Tibial nerve (tissue), 4 donors: ENCODE measurements around the gene TBC1D5. TPM values are rescaled to one million over a fixed set of nuclear protein-coding genes. Genes with fewer than 3 reads are reported as not detected.

ENCODE experiments used
- DNase-seq, 2 donors: peaks; one replicate each; pipeline ENCODE4 v3.0.0-alpha.2; 2019; ENCODE audit warnings: low spot score in 2 of 2
- H3K27ac ChIP-seq, 4 donors: fragments of 200-600 bp; sonication (generic) in 3 of 4; one replicate each; pipeline ENCODE4 v1.5.1; 2017 to 2019; ENCODE audit warnings: mild to moderate bottlenecking in 1 of 4
- H3K27me3 ChIP-seq, 2 donors: fragments of 200-600 bp; sonication (generic) in 1 of 2; one replicate each; pipeline versions ENCODE4 v1.5.1 to v1.6.0; 2017 to 2019
- H3K36me3 ChIP-seq, 3 donors: fragments of 200-600 bp; sonication (generic); one replicate each; pipeline ENCODE4 v1.5.1; 2018 to 2019
- H3K4me1 ChIP-seq, 4 donors: fragments of 200-600 bp; sonication (generic) in 3 of 4; one replicate each; pipeline ENCODE4 v1.5.1; 2017 to 2019
- H3K4me3 ChIP-seq, 4 donors: fragments of 200-600 bp; sonication (generic) in 3 of 4; one replicate each; pipeline ENCODE4 v1.5.1; 2017 to 2019; ENCODE audit warnings: mild to moderate bottlenecking in 1 of 4, moderate library complexity in 1 of 4
- H3K9me3 ChIP-seq, 4 donors: fragments of 200-600 bp; sonication (generic) in 3 of 4; one replicate each; pipeline ENCODE4 v1.5.1; 2017 to 2019
- EP300 ChIP-seq, 2 donors: sonication (generic); formaldehyde crosslinking; IDR thresholded peaks; one replicate each; pipeline ENCODE4 v1.6.1; 2017; ENCODE audit warnings: antibody characterized with exemption in 2 of 2, mild to moderate bottlenecking in 1 of 2
- POLR2A ChIP-seq, 2 donors: fragments of 450-650 bp; IDR thresholded peaks; one replicate each; pipeline ENCODE4 v1.6.1; 2017; ENCODE audit warnings: antibody characterized with exemption in 2 of 2, mild to moderate bottlenecking in 2 of 2, moderate library complexity in 2 of 2
- WGBS, 2 donors: methylation state at CpG; one replicate each; pipeline ENCODE4 v1.1.5; 2018; 5-methylcytosine and 5-hydroxymethylcytosine counted together
- total RNA-seq, 4 donors: library from RNA; depleted of rRNA; stranded (reverse); fragments of >200 nt; gene quantifications; one replicate each; pipeline ENCODE4 v1.1.0, GENCODE V29; 2016
- TF ChIP-seq, protein P1 (sequence below), 5 experiments: fragments of 200-600 bp in 3 of 5; fragments of 450-650 bp in 2 of 5; sonication (generic) in 3 of 5; IDR thresholded peaks; one replicate each; pipeline ENCODE4 v1.5.1; 2016 to 2019; ENCODE audit warnings: antibody characterized with exemption in 5 of 5, mild to moderate bottlenecking in 3 of 5, moderate library complexity in 2 of 5

TBC1D5 gene
- total RNA-seq, 4 donors from 2014 or later = 55.2 to 128 (median 79.4) TPM

DNA sequence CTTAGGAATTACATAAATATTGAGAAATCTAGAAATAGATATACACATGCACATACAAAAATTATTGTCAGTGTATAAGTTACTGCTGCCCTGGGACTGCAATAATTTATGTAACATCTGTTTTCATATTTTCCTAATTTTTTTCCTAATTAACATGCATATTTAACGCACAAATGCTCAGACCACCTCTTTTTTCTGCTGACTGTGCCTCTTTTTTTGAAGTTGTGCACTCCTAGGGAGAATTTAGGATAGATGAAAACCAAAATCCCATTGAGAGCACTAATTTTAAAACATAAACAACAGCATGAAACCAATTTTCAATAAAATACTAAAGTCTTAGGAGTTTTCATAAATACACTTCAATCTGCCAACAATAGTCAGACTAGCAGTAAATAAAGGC is 154.0 kb downstream of the TBC1D5 start:
- H3K27me3 ChIP-seq = no peaks in the 10 kb centered on the region
- H3K4me1 ChIP-seq = peaks cover 0 to 5% (median 0%) of the 10 kb centered on the region in 4 donors
- 68 to 75% methylated on average over 1 of the region's 1 CpG for whole genome bisulfite sequencing, 2 donors
- H3K4me3 ChIP-seq = no peak overlapping the region
- no peak for TF ChIP-seq EP300 (IDR thresholded peaks at IDR 0.05)
- no peak overlapping the region for H3K27ac ChIP-seq
- DNase-seq = no peak
- H3K9me3 ChIP-seq = peaks cover 0 to 29% (median 4%) of the 10 kb centered on the region in 4 donors
- H3K36me3 ChIP-seq = peaks cover 0 to 39% (median 0%) of the 10 kb centered on the region in 3 donors

DNA sequence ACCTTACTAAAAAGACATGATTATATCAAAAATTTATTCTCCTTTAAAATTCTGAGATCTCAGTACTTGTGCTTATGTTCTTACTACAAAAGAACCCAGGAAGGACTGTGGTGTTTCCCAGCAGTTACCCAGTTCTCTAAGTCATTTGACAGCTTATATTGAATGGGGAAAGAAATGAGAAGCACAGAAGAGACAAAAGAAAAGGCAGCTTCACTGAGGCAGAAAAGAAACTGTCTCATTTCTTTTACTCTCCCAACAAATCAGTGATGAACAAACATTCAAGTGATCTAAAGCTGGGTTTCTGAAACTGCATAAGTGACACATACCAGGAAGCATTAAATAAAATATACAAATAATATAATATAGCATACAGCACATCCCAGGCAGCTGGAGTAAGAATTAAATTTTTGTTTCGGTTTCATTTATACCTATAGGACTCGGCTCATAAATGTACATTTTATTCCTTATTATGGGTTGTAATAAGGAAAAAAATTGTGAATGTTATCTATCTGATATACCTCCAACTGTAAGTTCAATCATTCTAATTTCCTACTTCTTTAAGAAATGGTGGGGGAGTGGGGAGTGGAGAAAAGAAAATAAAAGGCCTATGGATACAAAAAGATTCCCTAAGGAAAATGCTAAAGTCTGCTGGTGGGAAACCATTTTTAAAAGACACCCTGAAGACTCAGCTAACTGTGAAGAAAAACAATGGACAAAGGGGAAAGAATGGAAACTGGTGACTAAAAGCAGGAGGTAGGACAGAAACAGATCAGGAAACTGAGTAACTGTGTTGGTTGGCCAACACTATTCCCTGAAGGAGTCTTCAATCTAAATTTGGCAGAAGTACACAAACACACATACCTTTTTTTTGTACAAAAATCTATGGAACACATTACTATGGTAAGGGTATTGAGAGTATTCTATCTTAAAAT is 156.8 kb downstream of the TBC1D5 start:
- WGBS, 2 donors = 91% methylated on average over 2 of the region's 2 CpGs
- no peak for TF ChIP-seq EP300 (IDR thresholded peaks at IDR 0.05)

DNA sequence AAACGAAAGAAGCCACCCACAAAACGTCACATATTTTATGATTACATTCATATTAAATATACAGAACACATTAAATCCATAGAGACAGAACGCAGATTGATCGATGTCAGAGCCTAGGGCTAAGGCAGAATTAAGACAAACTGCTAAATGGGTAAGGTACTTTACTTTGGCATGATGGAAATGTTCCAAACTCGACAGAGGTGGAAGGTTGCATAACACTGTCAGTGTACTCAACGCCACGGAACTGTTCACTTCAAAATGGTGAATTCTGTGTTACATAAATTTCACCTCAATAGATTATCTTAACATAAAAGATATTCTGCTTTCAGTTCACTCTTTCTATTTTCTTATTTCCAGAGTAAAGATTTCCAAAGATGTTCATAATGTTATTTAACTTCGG is 158.4 kb downstream of the TBC1D5 start:
- no peak for DNase-seq
- no peak for TF ChIP-seq EP300 (IDR thresholded peaks at IDR 0.05)
- TF ChIP-seq POLR2A (IDR thresholded peaks at IDR 0.05) = no peak
- TF ChIP-seq, protein P1, sequence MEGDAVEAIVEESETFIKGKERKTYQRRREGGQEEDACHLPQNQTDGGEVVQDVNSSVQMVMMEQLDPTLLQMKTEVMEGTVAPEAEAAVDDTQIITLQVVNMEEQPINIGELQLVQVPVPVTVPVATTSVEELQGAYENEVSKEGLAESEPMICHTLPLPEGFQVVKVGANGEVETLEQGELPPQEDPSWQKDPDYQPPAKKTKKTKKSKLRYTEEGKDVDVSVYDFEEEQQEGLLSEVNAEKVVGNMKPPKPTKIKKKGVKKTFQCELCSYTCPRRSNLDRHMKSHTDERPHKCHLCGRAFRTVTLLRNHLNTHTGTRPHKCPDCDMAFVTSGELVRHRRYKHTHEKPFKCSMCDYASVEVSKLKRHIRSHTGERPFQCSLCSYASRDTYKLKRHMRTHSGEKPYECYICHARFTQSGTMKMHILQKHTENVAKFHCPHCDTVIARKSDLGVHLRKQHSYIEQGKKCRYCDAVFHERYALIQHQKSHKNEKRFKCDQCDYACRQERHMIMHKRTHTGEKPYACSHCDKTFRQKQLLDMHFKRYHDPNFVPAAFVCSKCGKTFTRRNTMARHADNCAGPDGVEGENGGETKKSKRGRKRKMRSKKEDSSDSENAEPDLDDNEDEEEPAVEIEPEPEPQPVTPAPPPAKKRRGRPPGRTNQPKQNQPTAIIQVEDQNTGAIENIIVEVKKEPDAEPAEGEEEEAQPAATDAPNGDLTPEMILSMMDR (IDR thresholded peaks at IDR 0.05) = no peak
- Histone ChIP-seq H3K4me3 (no peak overlapping the region), H3K27ac (no peak overlapping the region), H3K27me3 (no peaks in the 10 kb centered on the region), H3K4me1 (peaks cover 0 to 19% (median 4%) of the 10 kb centered on the region in 4 donors), H3K9me3 (no peaks in the 10 kb centered on the region), H3K36me3 (no peaks in the 10 kb centered on the region)
- 96% methylated on average over 8 of the region's 8 CpGs for WGBS, 2 donors

More for the DNA sequence above, 156.8 kb downstream of the TBC1D5 start:
- DNase-seq = no peak
- no peaks in the 10 kb centered on the region for H3K27me3 ChIP-seq
- H3K4me1 ChIP-seq = peaks cover 0 to 5% (median 0%) of the 10 kb centered on the region in 4 donors
- H3K4me3 ChIP-seq = no peak overlapping the region
- H3K27ac ChIP-seq = no peak overlapping the region
- peaks cover 0 to 13% (median 4%) of the 10 kb centered on the region in 4 donors for H3K9me3 ChIP-seq
- H3K36me3 ChIP-seq = peaks cover 0 to 14% (median 0%) of the 10 kb centered on the region in 3 donors

DNA sequence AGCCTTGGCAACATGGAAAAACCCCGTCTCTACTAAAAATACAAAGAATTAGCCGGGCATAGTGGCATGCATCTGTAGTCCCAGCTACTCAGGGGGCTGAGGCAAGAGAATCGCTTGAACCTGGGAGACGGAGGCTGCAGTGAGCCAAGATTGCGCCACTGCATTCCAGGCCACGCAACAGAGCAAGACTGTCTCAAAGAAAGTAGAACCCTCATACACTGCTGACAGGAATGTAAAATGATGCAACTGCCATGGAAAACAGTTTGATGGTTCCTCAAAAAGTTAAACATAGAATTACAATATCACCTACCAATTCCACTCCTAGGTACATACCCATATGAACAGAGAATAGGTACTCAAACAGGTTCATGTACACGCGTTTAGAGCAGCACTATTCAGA is 158.9 kb downstream of the TBC1D5 start:
- no peak for DNase-seq
- H3K27me3 ChIP-seq = no peaks in the 10 kb centered on the region
- H3K4me1 ChIP-seq = peaks cover 0 to 19% (median 4%) of the 10 kb centered on the region in 4 donors
- TF ChIP-seq POLR2A (IDR thresholded peaks at IDR 0.05) (no peak), EP300 (IDR thresholded peaks at IDR 0.05) (no peak)
- TF ChIP-seq, protein P1 (IDR thresholded peaks at IDR 0.05) = no peak
- WGBS, 2 donors = 97 to 98% methylated on average over 8 of the region's 8 CpGs
- no peak overlapping the region for H3K4me3 ChIP-seq
- no peaks in the 10 kb centered on the region for H3K36me3 ChIP-seq
- H3K9me3 ChIP-seq = no peaks in the 10 kb centered on the region
- H3K27ac ChIP-seq = no peak overlapping the region

DNA sequence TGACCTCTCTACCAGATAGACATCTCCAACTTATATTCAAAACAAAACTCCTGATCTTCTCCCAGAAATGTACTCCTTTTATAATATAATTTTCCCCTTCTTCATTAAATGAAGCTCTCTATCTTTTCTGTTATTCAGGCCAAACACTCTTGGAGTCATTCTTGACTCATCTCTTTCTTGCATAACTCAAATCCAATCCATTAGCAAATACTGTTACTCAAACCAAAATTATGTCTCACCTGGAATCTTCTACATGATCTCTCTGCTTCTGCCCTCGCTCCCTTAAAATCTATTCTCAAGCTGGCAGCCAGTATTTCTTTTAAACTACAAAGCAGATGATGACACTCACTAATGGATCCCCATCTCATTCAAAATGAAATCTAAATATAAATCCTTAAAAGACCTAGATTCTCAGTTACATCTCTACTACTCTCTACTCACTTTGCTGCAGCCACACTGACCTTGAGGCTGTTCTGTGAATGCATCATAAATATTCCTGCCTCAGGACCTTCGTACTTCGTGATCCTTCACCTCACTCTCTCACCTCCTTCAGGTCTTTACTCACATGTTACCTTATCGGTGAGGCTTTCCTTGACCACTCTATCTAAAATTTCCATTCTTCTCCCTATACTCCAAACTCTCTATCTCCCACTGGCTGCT is 160.9 kb downstream of the TBC1D5 start:
- Histone ChIP-seq H3K27ac (no peak overlapping the region), H3K4me3 (no peak overlapping the region), H3K36me3 (no peaks in the 10 kb centered on the region), H3K27me3 (no peaks in the 10 kb centered on the region), H3K4me1 (peaks cover 0 to 26% (median 4%) of the 10 kb centered on the region in 4 donors), H3K9me3 (no peaks in the 10 kb centered on the region)
- WGBS, 2 donors = 96 to 98% methylated on average over 4 of the region's 4 CpGs
- no peak for DNase-seq
- TF ChIP-seq EP300 (IDR thresholded peaks at IDR 0.05) (no peak), POLR2A (IDR thresholded peaks at IDR 0.05) (no peak)
- TF ChIP-seq, protein P1 (IDR thresholded peaks at IDR 0.05) = no peak

DNA sequence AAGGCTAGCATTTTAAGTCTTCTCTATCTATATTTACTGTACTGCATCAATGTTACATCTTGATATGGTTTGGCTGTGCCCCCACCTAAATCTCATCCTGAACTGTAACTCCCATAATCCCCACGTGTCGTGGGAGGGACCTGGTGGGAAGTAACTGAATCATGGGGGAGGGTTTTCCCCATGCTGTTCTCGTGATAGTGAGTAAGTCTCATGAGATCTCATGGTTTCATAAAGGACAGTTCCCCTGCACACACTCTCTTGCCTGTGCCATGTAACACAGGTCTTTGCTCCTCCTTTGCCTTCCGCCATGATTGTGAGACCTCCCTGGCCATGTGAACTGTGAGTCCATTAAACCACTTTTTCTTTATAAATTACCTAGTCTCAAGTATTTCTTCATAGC is 161.5 kb downstream of the TBC1D5 start:
- Histone ChIP-seq H3K4me1 (peaks cover 0 to 22% (median 4%) of the 10 kb centered on the region in 4 donors), H3K9me3 (no peaks in the 10 kb centered on the region), H3K4me3 (no peak overlapping the region), H3K27ac (no peak overlapping the region), H3K27me3 (no peaks in the 10 kb centered on the region), H3K36me3 (no peaks in the 10 kb centered on the region)
- DNase-seq = no peak
- WGBS, 2 donors = 90 to 93% methylated on average over 4 of the region's 4 CpGs
- TF ChIP-seq POLR2A (IDR thresholded peaks at IDR 0.05) = no peak
- no peak for TF ChIP-seq EP300 (IDR thresholded peaks at IDR 0.05)
- TF ChIP-seq, protein P1 (IDR thresholded peaks at IDR 0.05) = no peak
